Measurements from ENCODE around the gene C8G.
A peak's percentile ranks its signal among the peaks of the same experiment; 100 is the strongest.

C8G gene

DNA sequence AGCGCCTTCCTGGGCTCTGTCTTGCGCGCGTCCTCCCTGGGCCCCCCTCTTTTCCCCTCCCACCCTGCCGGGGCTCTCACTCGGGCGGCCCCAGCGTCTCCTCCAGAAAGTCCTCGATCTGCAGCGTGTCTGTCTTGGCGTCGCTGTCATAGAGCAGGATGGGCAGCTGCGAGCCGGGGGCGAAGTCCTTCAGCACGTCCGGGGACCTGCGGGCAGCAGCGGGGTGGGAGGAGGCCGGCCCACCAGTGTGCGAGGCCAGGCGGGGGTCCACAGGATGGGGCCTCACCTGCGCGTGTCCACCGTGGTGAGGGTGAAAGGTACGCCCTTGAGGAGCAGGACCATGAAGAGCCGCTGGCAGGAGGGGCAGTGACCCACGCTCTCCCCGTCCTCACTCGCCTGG, 50.3 kb downstream of the C8G start:
- peak overlapping the region; percentile 82 for H3K27ac ChIP-seq
- no peak for TF ChIP-seq ZFX (IDR thresholded peaks at IDR 0.05; ENCODE audit: borderline replicate concordance)
- TF ChIP-seq, protein P1, sequence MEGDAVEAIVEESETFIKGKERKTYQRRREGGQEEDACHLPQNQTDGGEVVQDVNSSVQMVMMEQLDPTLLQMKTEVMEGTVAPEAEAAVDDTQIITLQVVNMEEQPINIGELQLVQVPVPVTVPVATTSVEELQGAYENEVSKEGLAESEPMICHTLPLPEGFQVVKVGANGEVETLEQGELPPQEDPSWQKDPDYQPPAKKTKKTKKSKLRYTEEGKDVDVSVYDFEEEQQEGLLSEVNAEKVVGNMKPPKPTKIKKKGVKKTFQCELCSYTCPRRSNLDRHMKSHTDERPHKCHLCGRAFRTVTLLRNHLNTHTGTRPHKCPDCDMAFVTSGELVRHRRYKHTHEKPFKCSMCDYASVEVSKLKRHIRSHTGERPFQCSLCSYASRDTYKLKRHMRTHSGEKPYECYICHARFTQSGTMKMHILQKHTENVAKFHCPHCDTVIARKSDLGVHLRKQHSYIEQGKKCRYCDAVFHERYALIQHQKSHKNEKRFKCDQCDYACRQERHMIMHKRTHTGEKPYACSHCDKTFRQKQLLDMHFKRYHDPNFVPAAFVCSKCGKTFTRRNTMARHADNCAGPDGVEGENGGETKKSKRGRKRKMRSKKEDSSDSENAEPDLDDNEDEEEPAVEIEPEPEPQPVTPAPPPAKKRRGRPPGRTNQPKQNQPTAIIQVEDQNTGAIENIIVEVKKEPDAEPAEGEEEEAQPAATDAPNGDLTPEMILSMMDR (IDR thresholded peaks at IDR 0.05) = no peak

DNA sequence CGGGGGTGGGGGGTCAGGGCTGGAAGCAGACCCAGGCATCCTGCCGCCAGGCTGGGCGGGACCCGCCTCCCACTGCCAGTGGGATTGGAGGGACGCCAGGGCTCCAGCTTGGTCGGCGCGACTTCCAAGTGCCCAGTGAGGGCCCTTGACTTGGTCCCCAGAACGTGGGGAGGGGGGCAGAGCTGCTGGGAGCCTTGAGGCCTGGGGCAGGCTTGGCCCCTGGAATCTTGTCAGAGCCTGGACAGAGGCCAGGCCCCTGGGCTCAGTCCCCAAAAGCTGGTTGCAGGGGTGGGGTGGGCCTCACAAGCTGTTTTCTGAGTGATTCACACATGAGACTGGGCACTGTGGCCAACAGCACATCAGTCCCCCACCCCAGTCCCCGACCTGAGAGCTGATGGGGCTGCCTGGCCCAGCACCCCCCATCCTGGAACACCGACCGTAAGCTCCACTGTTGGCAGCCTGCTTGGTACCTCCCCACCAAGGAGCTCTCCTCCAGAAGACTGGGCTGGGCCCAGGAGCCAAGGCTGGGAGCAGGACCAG, 50.8 kb downstream of the C8G start:
- TF ChIP-seq, protein P1 (IDR thresholded peaks at IDR 0.05) = no peak
- no peak for TF ChIP-seq ZFX (IDR thresholded peaks at IDR 0.05; ENCODE audit: borderline replicate concordance)
- H3K27ac ChIP-seq = peak overlapping the region; percentile 82

Data from 22Rv1 (cell line).